ENCODE measurements around the gene ING4.

Gene ING4

DNA sequence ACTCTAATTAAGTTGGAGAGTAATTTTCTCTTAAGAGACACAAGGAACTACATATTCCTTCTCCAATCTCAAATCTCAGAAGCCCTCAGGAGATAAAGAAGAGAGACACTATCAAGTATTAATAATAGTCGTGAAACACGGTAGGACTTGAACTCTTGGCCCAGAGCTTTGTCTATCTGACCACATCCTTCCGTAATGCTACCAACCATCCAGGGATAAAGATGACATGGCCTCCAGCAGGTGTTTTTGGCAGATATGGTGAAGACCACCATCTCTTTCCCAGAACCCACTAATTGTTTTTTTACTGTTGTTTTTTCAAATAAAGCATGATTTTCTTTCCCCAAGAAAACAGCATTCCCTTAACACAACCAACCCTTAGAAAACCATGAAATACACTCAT is 22.9 kb upstream of the ING4 start:
- Histone ChIP-seq H3K27ac (ENCODE audit: low read depth, low read length) (no peak overlapping the region), H3K4me3 (ENCODE audit: low read depth, low read length) (no peak overlapping the region), H3K36me3 (ENCODE audit: control insufficient read depth, insufficient read depth, low read length) (peaks cover 31% of the 10 kb centered on the region), H3K4me1 (ENCODE audit: control insufficient read depth, insufficient read depth, low read length) (peaks cover 10% of the 10 kb centered on the region; the same call in 1 of the 2 replicates), H3K27me3 (ENCODE audit: control insufficient read depth, insufficient read depth, low read length) (no peaks in the 10 kb centered on the region), H3K9ac (ENCODE audit: low read length) (no peak overlapping the region), H3K9me3 (ENCODE audit: control insufficient read depth, insufficient read depth, low read depth, low read length) (no peaks in the 10 kb centered on the region)

DNA sequence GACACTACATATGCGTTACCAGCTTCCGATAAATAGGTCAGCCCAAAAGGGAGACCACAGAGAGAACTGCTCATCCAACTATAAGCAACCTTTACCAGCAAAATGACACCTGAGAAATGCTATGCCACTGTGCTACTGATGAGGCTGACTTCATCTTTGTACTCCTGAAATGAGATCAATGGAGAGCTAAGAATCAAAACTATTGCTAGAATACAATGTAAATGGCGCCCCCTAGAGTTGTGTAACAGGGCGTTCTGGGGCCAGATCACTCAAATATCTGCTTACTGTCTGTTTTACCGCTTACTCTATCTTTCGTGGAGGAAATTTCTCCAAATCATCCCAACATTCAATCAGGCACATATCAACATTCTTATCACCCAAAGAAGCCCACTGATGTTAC is 21.7 kb upstream of the ING4 start:
- no peak overlapping the region for H3K4me3 ChIP-seq (ENCODE audit: low read depth, low read length)
- H3K9me3 ChIP-seq (ENCODE audit: control insufficient read depth, insufficient read depth, low read depth, low read length): no peaks in the 10 kb centered on the region
- H3K27me3 ChIP-seq (ENCODE audit: control insufficient read depth, insufficient read depth, low read length): no peaks in the 10 kb centered on the region
- H3K27ac ChIP-seq (ENCODE audit: low read depth, low read length): no peak overlapping the region
- peaks cover 10% of the 10 kb centered on the region; the same call in 1 of the 2 replicates for H3K4me1 ChIP-seq (ENCODE audit: control insufficient read depth, insufficient read depth, low read length)
- peaks cover 41% of the 10 kb centered on the region for H3K36me3 ChIP-seq (ENCODE audit: control insufficient read depth, insufficient read depth, low read length)
- H3K9ac ChIP-seq (ENCODE audit: low read length): no peak overlapping the region

DNA sequence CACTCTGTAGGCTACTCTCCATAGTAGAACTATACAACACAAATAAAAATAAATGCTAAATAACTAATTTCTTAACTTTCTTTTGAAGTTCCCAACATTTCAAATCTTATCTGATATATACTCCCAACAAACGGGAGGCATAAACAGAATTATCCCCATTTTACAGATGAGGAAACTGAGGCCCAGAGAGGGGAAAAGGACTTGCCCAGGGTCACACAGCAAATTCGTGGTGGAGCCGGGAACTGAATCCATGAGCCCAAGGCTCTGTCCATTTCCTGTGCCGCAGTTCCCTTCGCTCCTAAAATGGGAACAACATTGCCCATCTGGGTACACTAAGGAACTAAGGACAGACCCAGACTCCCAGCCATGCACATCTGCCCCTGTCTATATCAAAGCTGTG is 14.0 kb upstream of the ING4 start:
- H3K36me3 ChIP-seq (ENCODE audit: control insufficient read depth, insufficient read depth, low read length): peaks cover 91% of the 10 kb centered on the region
- H3K27me3 ChIP-seq (ENCODE audit: control insufficient read depth, insufficient read depth, low read length): no peaks in the 10 kb centered on the region
- no peak overlapping the region for H3K27ac ChIP-seq (ENCODE audit: low read depth, low read length)
- no peak overlapping the region for H3K9ac ChIP-seq (ENCODE audit: low read length)
- H3K4me1 ChIP-seq (ENCODE audit: control insufficient read depth, insufficient read depth, low read length): no peaks in the 10 kb centered on the region
- no peak overlapping the region for H3K4me3 ChIP-seq (ENCODE audit: low read depth, low read length)
- H3K9me3 ChIP-seq (ENCODE audit: control insufficient read depth, insufficient read depth, low read depth, low read length): no peaks in the 10 kb centered on the region

DNA sequence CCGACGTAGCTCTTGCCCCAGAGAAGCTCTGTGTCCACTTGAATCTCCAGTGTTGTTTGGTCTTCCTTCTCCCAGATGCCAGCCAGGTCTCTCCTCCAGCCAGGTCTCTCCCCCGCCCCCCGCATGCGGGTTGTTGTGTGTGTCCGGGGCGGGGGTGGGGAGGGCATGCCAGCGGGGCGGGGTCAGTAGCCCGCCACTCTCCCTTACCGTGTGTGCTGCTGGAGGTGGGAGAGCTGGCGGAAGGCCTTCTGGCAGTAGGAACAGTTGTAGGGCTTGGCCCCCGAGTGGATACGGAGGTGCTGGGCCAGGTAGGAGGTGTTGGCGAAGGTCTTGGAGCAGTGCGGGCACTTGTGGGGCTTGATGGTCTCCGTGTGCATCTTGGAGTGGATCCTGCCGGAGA is 9.2 kb upstream of the ING4 start:
- H3K27ac ChIP-seq (ENCODE audit: low read depth, low read length): no peak overlapping the region
- H3K9me3 ChIP-seq (ENCODE audit: control insufficient read depth, insufficient read depth, low read depth, low read length): no peaks in the 10 kb centered on the region
- H3K4me1 ChIP-seq (ENCODE audit: control insufficient read depth, insufficient read depth, low read length): no peaks in the 10 kb centered on the region
- H3K4me3 ChIP-seq (ENCODE audit: low read depth, low read length): no peak overlapping the region
- H3K36me3 ChIP-seq (ENCODE audit: control insufficient read depth, insufficient read depth, low read length): peaks cover 99% of the 10 kb centered on the region
- no peaks in the 10 kb centered on the region for H3K27me3 ChIP-seq (ENCODE audit: control insufficient read depth, insufficient read depth, low read length)
- no peak overlapping the region for H3K9ac ChIP-seq (ENCODE audit: low read length)

DNA sequence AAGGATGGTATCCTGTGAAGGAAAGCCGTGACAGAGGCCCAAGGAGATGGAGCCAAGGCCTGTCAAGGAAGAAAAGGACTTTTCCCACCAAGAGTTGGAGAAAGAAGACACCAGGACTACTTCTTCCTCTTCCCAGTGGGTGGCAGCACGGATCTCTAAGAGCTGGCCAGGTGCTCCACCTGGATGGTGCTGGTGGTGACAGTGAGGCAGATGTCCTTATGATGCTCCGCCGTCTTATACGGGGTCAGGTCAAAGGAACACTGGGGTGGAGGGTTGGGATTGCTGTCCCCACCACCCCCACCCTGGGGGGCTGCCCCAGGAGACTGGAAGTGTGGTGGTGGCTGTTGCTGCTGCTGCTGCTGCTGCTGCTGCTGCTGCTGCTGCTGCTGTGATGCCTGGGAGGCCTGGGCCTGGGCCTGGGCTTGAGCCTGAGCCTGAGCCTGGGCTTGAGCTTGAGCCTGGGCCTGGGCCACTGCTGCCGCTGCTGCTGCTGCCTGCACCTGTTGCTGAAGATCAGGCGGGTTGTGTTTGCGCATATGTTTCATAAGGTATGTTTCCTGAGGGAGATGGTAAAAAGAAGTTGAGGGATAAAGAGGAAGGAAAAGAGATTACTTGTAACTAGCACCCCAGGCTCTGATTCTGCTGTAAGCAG is 4.8 kb upstream of the ING4 start:
- H3K36me3 ChIP-seq (ENCODE audit: control insufficient read depth, insufficient read depth, low read length): peaks cover 65% of the 10 kb centered on the region
- no peak overlapping the region for H3K9ac ChIP-seq (ENCODE audit: low read length)
- H3K27ac ChIP-seq (ENCODE audit: low read depth, low read length): no peak overlapping the region
- no peaks in the 10 kb centered on the region for H3K4me1 ChIP-seq (ENCODE audit: control insufficient read depth, insufficient read depth, low read length)
- no peak overlapping the region for H3K4me3 ChIP-seq (ENCODE audit: low read depth, low read length)
- H3K9me3 ChIP-seq (ENCODE audit: control insufficient read depth, insufficient read depth, low read depth, low read length): no peaks in the 10 kb centered on the region
- H3K27me3 ChIP-seq (ENCODE audit: control insufficient read depth, insufficient read depth, low read length): no peaks in the 10 kb centered on the region

DNA sequence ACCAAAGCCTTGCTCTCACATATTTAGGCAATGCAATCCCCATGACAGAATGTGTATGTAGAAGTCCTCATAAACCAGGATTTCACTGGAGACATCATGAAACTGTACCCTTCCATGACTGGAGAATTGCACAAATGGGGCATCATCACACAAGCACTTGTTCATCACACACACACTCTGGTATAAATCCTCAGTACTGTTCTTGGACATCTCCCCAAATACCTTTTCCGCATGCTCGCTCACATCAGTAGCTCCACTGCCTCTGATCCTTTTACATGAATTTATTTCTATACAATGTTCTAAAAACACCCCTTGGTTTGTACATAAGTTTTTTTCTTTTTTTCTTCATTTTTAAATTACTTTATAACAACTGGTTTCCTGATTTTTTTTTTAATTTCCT is 3.3 kb upstream of the ING4 start:
- H3K27me3 ChIP-seq (ENCODE audit: control insufficient read depth, insufficient read depth, low read length): no peaks in the 10 kb centered on the region
- H3K4me3 ChIP-seq (ENCODE audit: low read depth, low read length): no peak overlapping the region
- no peak overlapping the region for H3K9ac ChIP-seq (ENCODE audit: low read length)
- H3K4me1 ChIP-seq (ENCODE audit: control insufficient read depth, insufficient read depth, low read length): no peaks in the 10 kb centered on the region; the same call in 1 of the 2 replicates
- H3K27ac ChIP-seq (ENCODE audit: low read depth, low read length): no peak overlapping the region
- no peaks in the 10 kb centered on the region for H3K9me3 ChIP-seq (ENCODE audit: control insufficient read depth, insufficient read depth, low read depth, low read length)
- peaks cover 50% of the 10 kb centered on the region for H3K36me3 ChIP-seq (ENCODE audit: control insufficient read depth, insufficient read depth, low read length)

DNA sequence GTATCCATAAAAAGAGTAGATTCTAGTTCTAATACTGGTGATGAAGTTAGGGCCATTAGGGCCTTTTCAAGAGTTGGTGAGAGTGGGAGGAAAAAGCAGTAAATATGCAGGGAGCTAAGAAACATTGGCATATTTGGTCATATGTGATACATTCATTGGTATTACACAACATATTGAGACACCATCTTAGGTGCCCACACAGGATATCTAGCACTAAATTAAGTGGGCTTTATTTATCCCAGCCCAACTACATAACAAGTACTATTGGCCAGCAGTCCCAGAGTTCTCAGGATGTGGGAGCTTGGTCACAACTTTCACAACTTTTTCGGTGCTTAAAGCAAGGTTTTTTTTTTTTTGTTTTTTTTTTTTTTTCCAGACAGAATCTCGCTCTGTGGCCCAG is 2.0 kb upstream of the ING4 start:
- Histone ChIP-seq H3K9ac (ENCODE audit: low read length) (no peak overlapping the region), H3K27me3 (ENCODE audit: control insufficient read depth, insufficient read depth, low read length) (no peaks in the 10 kb centered on the region), H3K36me3 (ENCODE audit: control insufficient read depth, insufficient read depth, low read length) (peaks cover 37% of the 10 kb centered on the region), H3K9me3 (ENCODE audit: control insufficient read depth, insufficient read depth, low read depth, low read length) (no peaks in the 10 kb centered on the region), H3K4me3 (ENCODE audit: low read depth, low read length) (no peak overlapping the region), H3K27ac (ENCODE audit: low read depth, low read length) (no peak overlapping the region), H3K4me1 (ENCODE audit: control insufficient read depth, insufficient read depth, low read length) (no peaks in the 10 kb centered on the region; the same call in 1 of the 2 replicates)

DNA sequence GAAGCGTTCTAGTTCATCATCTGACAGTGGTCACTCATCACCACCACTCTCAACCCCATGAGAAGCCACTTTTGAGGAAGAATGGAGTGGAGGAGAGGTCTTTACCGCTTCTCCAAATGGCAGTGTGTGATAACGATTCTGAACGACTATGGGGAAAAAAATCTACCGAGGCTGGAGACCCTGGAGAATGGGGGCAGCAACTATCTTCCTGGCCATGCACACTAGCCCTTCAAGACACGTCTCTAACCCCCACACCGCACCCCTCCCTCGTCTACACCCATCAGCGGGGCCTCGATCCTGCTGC is 365 bp downstream of the ING4 start:
- Histone ChIP-seq H3K36me3 (ENCODE audit: control insufficient read depth, insufficient read depth, low read length) (peaks cover 14% of the 10 kb centered on the region), H3K4me1 (ENCODE audit: control insufficient read depth, insufficient read depth, low read length) (no peaks in the 10 kb centered on the region; the same call in 1 of the 2 replicates), H3K9ac (ENCODE audit: low read length) (peak overlapping the region; percentile 67), H3K9me3 (ENCODE audit: control insufficient read depth, insufficient read depth, low read depth, low read length) (no peaks in the 10 kb centered on the region), H3K4me3 (ENCODE audit: low read depth, low read length) (peak overlapping the region; percentile 84), H3K27me3 (ENCODE audit: control insufficient read depth, insufficient read depth, low read length) (no peaks in the 10 kb centered on the region), H3K27ac (ENCODE audit: low read depth, low read length) (no peak overlapping the region)

DNA sequence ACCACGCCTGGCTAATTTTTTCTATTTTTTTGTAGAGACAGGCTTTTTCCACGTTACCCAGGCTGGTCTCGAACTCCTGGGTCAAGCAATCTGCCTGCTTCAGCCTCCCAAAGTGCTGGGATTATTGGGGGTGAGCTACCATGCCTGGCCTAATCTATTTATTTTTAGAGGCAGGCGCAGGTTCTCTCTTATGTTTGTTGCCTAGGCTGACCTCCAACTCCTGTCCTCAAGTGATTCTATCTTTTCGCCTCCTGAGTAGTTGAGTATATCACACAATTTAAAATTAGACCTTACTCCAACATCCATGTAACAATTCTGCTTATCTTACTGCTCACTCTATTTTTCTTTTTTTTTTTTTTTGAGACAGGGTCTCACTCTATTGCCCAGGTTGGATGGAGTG is 8.9 kb downstream of the ING4 start:
- H3K4me3 ChIP-seq (ENCODE audit: low read depth, low read length): no peak overlapping the region
- H3K9me3 ChIP-seq (ENCODE audit: control insufficient read depth, insufficient read depth, low read depth, low read length): no peaks in the 10 kb centered on the region
- H3K27me3 ChIP-seq (ENCODE audit: control insufficient read depth, insufficient read depth, low read length): no peaks in the 10 kb centered on the region
- no peak overlapping the region for H3K27ac ChIP-seq (ENCODE audit: low read depth, low read length)
- H3K4me1 ChIP-seq (ENCODE audit: control insufficient read depth, insufficient read depth, low read length): no peaks in the 10 kb centered on the region
- H3K36me3 ChIP-seq (ENCODE audit: control insufficient read depth, insufficient read depth, low read length): peaks cover 40% of the 10 kb centered on the region
- H3K9ac ChIP-seq (ENCODE audit: low read length): no peak overlapping the region

DNA sequence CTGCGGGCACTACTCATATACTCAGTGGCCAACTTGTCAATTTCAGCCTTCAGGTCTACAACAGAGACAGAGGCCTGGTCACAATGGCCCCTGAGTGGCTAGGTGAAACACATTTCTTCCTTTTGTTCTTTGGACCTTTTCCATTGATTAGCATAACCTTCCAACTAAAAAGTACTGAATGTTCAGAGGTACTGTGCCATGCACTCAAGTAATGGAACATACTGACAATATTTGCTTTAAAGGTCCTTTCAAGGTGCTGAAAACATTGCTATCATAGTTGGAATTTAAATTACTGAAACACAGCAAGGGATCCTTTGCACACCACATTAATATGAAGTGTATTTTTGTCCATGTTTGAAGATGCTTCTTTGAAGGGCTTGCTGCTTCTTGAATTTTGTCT is 9.6 kb downstream of the ING4 start:
- Histone ChIP-seq H3K36me3 (ENCODE audit: control insufficient read depth, insufficient read depth, low read length) (peaks cover 40% of the 10 kb centered on the region), H3K4me1 (ENCODE audit: control insufficient read depth, insufficient read depth, low read length) (no peaks in the 10 kb centered on the region), H3K4me3 (ENCODE audit: low read depth, low read length) (no peak overlapping the region), H3K9me3 (ENCODE audit: control insufficient read depth, insufficient read depth, low read depth, low read length) (no peaks in the 10 kb centered on the region), H3K9ac (ENCODE audit: low read length) (no peak overlapping the region), H3K27ac (ENCODE audit: low read depth, low read length) (no peak overlapping the region), H3K27me3 (ENCODE audit: control insufficient read depth, insufficient read depth, low read length) (no peaks in the 10 kb centered on the region)

DNA sequence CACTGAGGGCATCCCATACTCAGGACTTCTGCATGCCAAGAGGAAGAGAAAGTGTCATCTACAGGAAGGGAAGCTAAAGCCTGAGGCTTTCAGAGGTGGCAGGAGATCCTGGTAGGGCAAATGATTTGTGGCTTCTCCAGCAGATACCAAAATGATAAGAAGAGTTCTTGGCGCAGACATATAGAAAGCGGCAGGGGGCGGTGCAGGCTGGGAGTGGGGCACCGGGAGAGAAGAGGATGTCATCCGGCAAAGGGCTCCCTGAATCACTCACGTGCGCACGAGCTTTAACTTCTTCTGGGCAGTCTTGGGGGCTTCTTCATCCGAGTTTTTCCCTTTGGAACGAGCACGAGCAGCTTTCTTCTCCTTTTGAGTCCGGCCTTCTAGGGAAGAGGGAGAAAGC is 10.5 kb downstream of the ING4 start:
- Histone ChIP-seq H3K9me3 (ENCODE audit: control insufficient read depth, insufficient read depth, low read depth, low read length) (no peaks in the 10 kb centered on the region), H3K9ac (ENCODE audit: low read length) (no peak overlapping the region), H3K4me1 (ENCODE audit: control insufficient read depth, insufficient read depth, low read length) (no peaks in the 10 kb centered on the region), H3K27me3 (ENCODE audit: control insufficient read depth, insufficient read depth, low read length) (no peaks in the 10 kb centered on the region), H3K27ac (ENCODE audit: low read depth, low read length) (no peak overlapping the region), H3K36me3 (ENCODE audit: control insufficient read depth, insufficient read depth, low read length) (peaks cover 40% of the 10 kb centered on the region), H3K4me3 (ENCODE audit: low read depth, low read length) (no peak overlapping the region)

DNA sequence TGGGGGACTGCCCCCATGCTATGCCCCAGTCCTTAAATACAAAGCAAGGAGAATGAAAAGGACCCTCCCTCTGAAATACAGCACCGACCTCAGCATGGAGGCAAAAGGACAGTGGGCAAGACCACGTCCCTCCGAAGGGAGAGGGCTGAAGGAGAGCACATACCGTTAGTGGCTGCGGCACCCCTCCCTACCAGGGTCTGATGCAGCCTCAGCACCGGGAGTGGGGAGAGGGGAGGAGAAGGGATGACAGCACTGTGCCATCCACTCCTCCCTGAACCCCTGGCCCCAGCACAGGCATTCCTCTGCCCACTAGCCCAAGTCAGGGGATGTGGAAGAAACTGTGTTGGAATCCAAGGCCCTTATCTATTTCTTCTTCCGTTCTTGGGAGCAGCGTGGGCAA is 12.1 kb downstream of the ING4 start:
- Histone ChIP-seq H3K36me3 (ENCODE audit: control insufficient read depth, insufficient read depth, low read length) (peaks cover 31% of the 10 kb centered on the region), H3K27ac (ENCODE audit: low read depth, low read length) (no peak overlapping the region), H3K4me1 (ENCODE audit: control insufficient read depth, insufficient read depth, low read length) (0 out of 2 replicates have a peak, but pooled peaks cover 5% of the 10 kb centered on the region), H3K9me3 (ENCODE audit: control insufficient read depth, insufficient read depth, low read depth, low read length) (no peaks in the 10 kb centered on the region), H3K4me3 (ENCODE audit: low read depth, low read length) (no peak overlapping the region), H3K9ac (ENCODE audit: low read length) (no peak overlapping the region), H3K27me3 (ENCODE audit: control insufficient read depth, insufficient read depth, low read length) (peaks cover 9% of the 10 kb centered on the region; the same call in 1 of the 2 replicates)
